Endometrial microvascular endothelial cells (primary cell): ENCODE measurements around the gene DPM3. TPM values are rescaled to one million over a fixed set of nuclear protein-coding genes. Genes with fewer than 3 reads are reported as not detected.
"Not testable (repeated sequence)": the region's sequence is repeated elsewhere in the genome, so short reads cannot be mapped to it uniquely, and the experiment has no call there.

Source experiments
- in situ Hi-C: cut with HindIII; loops from 2 replicates; pipeline ENCODE4 v1.10.0; 2017; ENCODE audit warnings: low sequenced_read_pairs, low pct_unique_long_range_greater_than_20kb; ENCODE audit errors: inconsistent ontology term
- total RNA-seq: library from RNA; depleted of rRNA; stranded (reverse); fragments of >200 nt; gene quantifications from one replicate; pipeline ENCODE4 v1.2.3, GENCODE V29; 2015; ENCODE audit errors: inconsistent ontology term

The DPM3 gene
- total RNA-seq, 1 donor from 2014 or later = 173 TPM

DNA sequence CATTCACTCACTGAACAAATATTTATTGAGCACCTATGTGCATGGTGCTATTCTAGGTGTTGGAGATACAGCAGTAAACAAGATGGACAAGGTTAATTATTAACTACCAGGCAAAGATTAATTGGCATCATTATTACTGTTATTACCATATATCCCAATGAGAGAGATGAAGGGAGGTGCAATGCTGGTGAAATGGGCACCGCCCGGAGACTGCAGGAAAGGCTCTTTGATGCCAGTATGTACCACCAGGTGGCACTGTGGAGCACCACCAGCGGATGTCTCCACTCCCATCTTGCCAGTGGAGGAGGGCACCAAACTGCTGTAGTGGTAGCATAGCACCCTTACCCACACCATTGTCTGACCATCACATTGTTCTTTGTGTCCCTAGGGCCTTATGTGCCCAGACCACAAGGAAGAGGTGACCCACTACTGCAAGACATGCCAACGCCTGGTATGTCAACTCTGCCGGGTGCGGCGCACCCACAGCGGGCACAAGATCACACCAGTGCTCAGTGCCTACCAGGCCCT lies 36.3 kb upstream of the DPM3 start:
- in situ Hi-C loops = no loop called here

DNA sequence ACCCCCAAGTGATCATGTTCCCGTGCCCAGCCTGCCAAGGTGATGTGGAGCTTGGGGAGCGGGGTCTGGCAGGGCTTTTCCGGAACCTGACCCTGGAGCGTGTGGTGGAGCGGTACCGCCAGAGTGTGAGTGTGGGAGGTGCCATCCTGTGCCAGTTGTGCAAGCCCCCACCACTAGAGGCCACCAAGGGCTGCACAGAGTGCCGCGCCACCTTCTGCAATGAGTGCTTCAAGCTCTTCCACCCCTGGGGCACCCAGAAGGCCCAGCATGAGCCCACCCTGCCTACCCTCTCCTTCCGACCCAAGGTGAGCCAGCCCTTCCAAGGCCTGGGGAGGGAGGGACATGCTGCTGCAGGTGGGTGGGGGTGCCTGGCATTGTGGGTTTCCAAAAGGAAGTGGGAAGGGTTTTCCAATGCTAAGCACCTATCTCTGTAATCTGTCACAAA lies 35.6 kb upstream of the DPM3 start:
- in situ Hi-C loops = no loop called here

DNA sequence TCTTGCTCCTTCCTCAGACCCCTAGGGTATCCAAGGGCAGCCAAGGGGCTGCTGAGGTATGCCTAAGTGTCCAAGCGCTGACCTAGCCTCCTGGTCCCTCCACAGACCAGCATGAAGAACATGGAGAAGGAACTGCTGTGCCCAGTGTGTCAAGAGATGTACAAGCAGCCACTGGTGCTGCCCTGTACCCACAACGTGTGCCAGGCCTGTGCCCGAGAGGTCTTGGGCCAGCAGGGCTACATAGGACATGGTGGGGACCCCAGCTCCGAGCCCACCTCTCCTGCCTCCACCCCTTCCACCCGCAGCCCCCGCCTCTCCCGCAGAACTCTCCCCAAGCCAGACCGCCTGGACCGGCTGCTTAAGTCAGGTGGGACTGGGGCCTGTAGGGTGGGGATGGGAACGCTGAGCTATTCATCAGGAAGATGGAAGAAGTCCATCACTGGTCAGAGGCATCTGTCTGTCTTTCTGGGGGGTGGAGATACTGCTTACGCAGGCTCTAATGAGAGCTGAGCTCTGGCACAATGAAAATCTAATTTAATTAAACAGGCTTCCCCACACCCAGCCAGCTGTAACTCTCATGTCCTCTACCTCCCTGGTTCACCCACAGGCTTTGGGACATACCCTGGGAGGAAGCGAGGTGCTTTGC lies 35.1 kb upstream of the DPM3 start:
- in situ Hi-C loops = no loop called here

DNA sequence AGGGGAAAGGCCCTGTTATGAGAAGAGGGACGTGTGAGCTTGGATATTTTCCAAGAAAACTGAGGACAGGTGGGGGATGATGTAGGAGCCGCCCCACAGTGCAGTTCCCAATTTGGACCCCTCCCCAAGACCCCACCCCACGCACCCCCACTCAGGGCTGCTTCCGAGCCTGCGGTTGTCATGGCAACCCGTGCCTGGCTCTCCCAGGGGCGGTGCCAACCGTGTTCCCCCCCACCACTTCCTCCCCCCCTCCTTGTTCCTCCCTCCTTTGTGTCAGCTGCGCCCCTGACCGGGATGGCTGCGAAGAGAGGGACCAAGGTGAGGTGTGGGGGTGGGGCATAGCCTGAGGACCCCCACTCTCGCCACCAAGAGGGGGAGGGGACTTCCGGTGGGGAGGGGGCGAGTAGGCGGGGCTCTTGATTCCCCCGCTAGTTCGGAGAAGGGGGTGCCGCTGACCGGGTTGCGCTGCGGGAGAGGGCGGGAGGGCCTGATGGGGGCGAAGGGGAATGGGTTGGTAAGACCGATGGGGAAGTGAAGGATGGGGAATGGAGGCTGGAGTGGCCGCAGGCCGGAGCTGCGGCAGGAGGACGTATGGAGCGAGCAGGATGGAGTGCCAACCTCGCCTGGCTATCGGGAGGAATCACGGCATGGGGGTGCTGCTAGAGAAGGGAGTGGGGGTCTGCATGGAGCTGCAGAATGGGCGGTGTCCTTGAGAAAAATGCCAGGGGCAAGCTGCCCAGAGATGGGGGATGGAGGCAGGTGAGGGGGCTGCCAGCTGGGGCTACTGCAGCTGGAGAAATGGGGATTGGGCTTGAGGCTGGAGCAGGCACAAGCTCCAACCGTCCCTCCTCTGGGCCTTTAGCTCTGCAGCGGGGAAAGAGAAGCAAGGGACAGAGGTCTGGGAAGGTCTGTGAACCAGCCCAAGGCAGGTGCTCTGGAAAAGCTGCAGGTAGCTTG lies 34.3 kb upstream of the DPM3 start:
- in situ Hi-C loops = no loop called here

DNA sequence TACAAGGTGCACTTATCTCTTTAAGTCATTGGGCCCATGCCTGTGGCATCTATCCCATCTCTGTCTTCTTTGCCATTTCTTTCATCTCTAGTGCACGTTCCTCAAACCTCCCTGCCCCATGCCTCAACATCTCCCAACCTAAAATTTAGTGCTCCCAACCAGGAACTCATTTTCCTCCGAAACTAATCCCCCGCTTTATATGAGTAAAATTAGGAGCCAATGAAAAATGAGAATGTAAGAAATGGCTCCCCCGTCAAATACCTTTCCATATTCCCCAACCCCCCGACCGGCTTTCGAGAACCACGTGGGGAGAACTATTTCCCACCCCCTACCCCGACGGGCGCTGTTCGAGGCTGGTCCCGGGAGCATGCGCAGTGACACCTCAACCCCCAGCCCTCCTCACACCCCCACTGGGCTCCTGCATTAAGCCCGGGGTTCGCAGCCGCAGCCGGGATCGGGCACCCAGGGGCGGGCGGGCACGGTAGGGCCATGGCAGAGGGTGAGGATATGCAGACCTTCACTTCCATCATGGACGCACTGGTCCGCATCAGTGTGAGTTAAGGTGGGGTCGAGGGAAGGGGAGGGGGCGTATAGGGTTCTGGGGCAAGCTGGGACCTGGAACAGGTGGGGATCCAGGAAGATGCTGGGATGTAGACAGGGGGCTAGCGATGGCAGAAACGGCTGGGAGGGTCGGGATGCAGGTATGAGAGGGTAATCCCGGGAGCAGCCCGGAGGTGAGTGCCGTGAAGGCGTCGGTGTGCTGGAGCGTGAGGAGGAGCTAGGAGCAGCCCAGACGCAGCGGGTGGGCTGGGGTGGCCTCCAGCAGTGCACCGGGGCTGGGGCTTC lies 33.4 kb upstream of the DPM3 start, which contains the start of gene TRIM46:
Gene TRIM46, plus strand, starts transcription at position 372 of the 846 bp plus-strand sequence. Its CDS starts 118 bp downstream, at position 490.
- in situ Hi-C loops = no loop called here

DNA sequence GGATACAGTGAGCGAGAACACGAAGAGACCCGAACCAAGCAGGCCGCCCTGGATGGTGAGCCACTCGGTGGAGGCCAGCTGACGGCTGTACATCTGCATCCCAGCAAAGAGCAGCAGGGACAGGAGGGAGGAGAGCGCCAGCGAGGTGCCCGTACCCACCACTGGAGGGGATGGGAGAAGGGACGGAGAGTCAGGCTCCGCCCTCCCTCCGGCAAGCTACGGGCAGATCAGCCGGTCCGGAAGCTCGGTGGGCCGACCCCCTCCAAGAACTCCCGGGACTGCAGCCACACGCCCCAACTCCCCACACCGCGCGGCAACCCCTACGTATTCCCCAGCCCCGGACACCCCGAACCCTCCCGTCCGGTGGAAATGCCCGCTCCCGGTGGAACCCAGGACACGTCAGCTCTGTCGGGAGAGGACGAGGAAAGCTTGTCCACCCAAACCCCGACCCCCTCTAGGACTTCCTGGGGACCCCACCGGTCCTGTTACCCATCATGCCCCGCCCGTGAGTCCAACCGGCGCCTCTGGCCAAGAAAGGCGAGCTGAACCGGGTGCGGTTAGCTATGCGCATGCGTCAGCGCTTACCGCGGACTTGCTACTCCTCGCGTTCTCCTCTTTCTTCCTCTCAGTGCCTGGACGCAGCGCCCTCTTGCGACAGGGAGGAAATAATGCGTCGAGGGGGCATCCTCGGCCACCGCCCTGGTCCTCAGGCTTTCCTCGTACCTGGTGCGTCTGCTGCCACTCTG lies 32.6 kb upstream of the DPM3 start, which contains the start of gene KRTCAP2:
Gene KRTCAP2, minus strand, starts transcription at position 573 of the 746 bp plus-strand sequence. Its CDS starts 80 bp downstream, at position 493.
- in situ Hi-C loops = no loop called here

DNA sequence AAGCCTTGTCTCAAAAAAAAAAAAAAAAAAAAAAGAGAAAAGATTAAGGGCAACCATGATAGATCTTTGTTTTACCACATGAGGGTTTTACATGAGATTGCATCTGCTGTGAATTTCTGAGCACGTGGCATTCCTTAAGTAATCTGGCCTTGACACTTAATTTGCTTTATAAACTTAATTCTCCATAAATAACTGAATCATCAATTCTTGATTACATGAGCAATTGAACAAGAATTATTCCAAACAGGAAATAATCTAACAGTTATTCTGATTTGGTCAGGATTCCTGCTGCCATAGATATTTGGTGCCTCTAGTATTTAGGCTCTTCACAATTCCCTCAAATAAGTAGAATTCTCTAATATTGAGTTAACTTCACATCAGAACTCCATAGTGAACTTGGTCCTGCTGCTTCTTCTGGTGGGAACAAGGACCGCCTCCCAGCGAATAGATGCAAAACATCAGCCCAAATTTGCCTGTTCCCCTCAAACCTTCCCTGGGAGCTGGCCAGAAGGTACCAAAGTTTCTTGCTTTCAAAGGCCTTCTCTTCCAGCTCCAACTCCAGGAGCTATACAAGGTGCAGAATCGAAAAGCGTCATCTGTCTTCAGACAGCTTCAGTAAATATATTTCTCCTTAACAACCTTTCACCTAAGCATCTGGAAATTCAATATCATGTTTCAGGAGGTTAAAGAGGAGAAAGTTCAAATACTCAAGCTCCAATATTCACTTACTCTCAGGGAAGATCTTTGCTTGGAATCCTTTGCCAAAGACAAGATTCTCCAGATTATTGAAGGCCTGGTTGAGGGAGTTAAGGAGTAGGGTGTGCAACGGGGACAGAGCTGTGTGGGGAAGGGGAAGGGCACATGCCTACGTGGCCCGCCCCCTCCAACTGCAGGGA lies 31.8 kb upstream of the DPM3 start:
- in situ Hi-C loops = no loop called here

DNA sequence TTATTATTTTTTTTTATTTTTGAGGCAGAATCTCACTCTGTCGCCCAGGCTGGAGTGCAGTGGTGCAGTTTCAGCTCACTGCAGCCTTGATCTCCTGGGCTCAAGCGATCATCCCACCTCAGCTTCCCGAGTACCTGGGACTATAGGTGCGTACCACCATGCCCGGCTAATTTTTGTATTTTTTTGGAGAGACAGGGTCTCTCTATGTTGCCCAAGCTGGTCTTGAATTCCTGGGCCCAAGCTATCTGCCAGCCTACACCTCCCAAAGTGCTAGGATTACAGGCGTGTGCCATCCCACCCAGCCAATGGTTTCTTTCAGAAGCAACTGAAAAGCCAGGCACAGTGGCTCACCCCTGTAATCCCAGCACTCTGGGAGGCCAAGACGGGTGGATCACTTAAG lies 30.5 kb upstream of the DPM3 start:
- in situ Hi-C loops = no loop called here

DNA sequence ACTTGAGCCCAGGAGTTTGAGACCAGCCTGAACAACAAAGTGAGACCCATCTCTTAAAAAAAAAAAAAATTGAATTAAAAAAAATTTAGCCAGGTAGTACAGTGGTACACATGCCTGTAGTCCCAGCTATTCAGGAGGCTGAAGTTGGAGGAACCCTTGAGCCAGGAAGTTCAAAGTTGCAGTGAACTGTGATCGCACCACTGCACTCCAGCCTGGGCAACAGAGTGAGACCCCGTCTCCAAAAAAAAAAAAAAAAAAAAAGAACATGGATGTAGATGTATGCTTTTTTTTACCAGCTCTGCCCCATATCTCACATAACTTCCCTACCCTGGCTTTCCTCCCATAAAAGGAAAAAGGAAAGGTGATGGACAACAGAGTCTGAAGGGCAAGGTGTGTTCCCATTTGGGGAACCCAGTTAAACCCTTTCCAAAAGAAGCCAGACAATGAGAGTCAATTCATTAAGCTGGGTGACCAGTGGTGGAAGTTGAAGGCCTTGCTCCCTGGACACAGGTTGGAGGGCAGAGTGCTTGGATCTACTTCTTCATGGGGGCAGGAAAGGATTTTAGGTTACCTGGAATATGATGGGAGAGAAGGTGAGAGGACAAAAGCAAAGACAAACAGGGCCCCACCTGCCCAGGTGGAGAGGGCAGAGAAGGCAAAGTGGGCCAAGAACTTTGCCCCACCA lies 29.9 kb upstream of the DPM3 start:
- in situ Hi-C loops = no loop called here

DNA sequence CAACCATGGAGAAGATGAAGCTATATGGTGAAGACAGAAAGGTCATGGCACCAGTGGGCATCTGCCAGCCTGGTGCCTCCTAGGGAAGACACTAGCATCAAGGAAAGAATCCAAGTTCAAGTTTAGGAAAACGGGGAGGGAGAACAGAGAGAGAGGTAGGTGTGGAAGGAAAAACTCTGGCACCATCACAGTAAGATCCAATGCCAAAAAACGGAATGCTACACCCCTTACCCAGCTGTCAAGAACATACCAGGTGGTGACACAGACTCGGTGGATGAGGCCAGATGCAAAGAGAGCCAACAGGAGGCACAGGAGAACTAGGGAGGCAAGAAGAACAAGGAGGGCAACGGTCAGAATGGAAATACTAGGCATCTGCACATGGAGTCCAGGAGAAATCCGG lies 29.2 kb upstream of the DPM3 start:
- in situ Hi-C loops = no loop called here

DNA sequence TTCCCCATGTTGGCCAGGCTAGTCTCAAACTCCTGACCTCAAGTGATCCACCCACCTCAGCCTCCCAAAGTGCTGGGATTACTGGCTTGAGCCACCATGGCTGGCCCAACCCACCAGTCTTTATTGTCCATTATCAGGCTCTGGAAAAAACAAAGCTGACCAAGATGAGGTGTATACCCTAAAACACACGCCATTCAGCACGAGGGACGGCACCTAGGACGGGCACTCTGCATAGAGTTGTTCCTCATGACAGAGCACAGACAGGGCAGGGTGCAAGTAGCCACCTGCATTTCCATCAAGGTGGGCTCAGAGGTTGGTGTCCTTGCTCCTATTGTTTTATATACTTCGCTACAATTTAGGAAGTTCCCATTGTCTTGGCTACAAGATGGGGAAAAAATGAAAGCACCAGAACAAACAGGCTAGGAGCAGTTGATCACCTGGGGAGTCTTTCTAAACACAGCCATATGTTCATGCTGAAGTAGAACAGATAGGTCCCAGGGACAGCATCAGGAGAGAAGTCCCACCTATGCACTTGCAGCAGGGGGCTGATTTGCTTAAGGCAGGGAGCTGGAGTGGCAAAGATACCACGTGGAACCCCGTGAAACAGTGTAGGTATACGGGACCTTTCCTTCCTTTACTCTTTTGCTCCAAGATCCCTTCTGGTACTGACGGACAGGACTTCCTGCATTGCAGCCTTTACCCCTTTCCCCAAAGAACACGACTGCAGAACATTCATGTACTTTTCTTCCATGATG lies 28.3 kb upstream of the DPM3 start:
- in situ Hi-C loops = no loop called here

DNA sequence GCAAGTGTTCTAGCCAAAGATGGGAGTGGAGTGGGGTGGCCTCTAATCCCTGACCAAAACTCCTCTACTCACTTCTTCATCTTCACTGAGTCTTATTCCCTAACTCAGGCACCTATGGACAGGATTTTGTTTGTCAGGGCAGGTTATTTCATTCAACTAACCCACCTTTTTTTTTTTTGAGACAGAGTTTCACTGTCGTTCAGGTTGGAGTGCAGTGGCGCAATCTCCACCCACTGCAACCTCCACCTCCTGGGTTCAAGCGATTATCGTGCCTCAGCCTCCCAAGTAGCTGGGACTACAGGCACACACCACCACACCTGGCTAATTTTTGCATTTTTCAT lies 27.7 kb upstream of the DPM3 start:
- in situ Hi-C loops = not testable (repeated sequence)

DNA sequence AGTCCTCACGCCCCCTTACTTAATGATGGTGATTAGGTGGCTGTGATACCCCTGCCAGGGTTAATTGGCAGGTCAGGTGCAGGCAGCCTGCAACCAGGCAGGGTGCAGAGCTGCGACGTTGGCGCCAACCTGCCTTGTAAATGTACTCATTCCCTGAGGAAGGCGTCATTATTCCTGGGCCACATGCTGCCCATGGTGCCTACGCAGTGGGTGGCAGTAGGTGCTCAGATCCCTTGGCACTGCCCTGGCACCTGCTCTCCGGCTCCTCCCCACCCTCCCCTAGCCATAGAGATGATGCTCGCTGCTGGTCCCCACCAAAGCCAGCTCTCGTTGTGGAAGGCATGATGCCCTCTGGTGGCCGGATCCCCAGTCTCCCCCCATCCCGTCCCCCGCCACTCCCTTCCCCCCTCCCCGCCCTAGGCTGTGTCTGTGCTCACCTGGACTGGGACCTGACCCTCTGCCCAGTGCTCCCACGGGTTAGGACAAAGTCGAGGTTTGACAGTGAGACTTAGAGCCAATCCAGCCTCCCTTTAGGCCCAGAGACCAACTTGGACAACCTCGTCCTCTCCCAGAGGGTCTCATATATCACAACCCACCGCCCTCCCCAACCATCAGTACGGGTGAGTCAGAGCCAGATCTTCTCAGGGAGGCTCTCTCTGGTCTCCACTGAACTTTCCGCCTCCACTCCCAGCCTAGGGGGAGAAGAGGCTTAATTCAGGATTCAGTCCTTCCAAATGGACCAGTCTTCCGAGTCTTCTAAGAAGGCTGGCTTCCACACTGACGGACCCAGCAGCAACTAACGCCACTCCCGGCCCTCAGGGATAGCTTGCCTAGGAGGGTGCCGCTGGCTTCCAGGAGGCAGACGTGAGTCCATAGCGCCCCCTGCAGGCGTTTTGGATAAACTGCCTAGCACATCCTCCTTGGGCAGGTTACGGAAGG lies 27.1 kb upstream of the DPM3 start:
- in situ Hi-C loops = no loop called here

DNA sequence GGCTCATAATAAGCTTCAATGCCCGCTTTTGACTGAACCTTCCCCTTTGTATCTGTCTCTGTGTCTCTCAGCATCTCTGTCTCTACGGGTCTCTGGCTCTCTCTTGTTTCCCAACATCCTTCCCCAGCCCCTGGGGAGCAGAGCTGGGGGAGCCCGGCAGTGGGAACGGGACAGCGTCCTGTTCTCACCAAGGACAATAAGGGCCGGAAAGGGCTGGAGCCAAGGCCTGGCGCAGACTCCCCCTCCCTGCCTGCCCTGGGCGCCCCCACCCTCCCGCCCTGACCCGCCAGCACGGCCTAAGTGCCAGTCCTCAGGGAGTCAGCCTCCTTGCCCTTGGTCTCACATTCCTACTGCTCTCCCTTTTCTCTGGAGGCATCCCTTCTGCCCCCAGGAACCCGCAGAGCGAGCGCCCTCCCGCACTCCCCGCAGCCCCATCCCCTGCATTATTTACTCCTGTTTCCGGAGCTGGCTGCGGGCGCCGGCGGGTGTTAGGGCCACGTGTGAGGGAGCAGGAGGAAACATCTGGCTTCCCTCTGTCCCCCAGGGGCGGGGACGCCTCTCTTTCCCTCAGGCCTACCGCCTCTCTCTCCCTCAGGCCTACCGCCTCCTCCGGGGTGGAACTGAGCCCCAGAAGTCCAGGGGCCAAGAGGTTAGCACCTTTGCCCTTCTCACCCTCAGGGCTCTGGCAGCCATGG lies 26.3 kb upstream of the DPM3 start:
- in situ Hi-C loops = no loop called here

DNA sequence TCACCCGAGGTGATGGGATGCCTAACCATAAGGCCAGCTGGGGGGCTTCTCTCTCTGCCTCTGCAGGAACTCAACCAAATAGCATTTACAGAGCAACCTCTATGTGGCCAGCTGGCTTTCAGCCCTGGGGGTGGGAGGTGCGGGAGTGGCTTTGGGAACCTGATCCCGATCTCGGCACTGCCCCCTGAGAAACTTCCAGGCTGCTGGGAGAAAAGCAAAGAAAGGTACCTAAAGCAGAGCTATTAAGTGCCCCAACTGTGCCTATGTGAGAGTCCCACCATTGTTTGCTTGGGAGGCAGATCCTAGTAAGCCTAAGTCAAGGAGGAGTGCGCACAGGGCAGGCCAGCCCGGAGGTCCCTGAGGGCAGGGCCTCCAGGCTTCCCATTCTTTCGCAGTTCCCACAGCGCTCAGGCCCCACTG lies 25.7 kb upstream of the DPM3 start:
- in situ Hi-C loops = no loop called here
